HepG2 (cell line): ENCODE results near the gene SLC34A3. TPM values are rescaled to one million over a fixed set of nuclear protein-coding genes. Genes with fewer than 3 reads are reported as not detected.
A peak's percentile ranks its signal among the peaks of the same experiment; 100 is the strongest.

ENCODE experiments used
- BORCS8-MEF2B ChIP-seq: sonication (generic); formaldehyde crosslinking; IDR thresholded peaks from 2 replicates; pipeline ENCODE4 v1.8.0; 2022; ENCODE audit warnings: mild to moderate bottlenecking, missing genetic modification reagents
- CREM ChIP-seq, 2 experiments: sonication (generic) in 1 of 2; formaldehyde crosslinking in 1 of 2; IDR thresholded peaks; 2 replicates each; pipeline versions ENCODE4 v1.4.0 to v1.6.1; 2016 to 2020; ENCODE audit warnings: antibody characterized with exemption in 1 of 2, mild to moderate bottlenecking in 1 of 2, missing genetic modification reagents in 1 of 2
- ETV6 ChIP-seq: sonication (generic); formaldehyde crosslinking; conservative IDR thresholded peaks from 2 replicates; pipeline ENCODE4 v1.4.0; 2020; ENCODE audit warnings: missing genetic modification reagents
- FOXJ3 ChIP-seq: sonication (generic); formaldehyde crosslinking; IDR thresholded peaks from 2 replicates; pipeline ENCODE4 v1.4.0; 2020; ENCODE audit warnings: missing genetic modification reagents, mild to moderate bottlenecking, borderline replicate concordance
- FOXM1 ChIP-seq: sonication (generic); formaldehyde crosslinking; IDR thresholded peaks from 2 replicates; pipeline ENCODE4 v1.5.0; 2020; ENCODE audit warnings: missing genetic modification reagents
- HES4 ChIP-seq: sonication (generic); formaldehyde crosslinking; IDR thresholded peaks from 2 replicates; pipeline ENCODE4 v1.9.0; 2021; ENCODE audit warnings: mild to moderate bottlenecking, missing genetic modification reagents, borderline replicate concordance
- HOXA5 ChIP-seq: sonication (generic); formaldehyde crosslinking; IDR thresholded peaks from 2 replicates; pipeline ENCODE4 v1.4.0; 2020; ENCODE audit warnings: missing genetic modification reagents
- MIXL1 ChIP-seq: IDR thresholded peaks from 2 replicates; pipeline ENCODE4 v1.6.1; 2016
- NCOA2 ChIP-seq: sonication (generic); formaldehyde crosslinking; IDR thresholded peaks from 2 replicates; pipeline ENCODE4 v1.8.0; 2022; ENCODE audit warnings: inconsistent platforms
- POLR2AphosphoS2 ChIP-seq: IDR thresholded peaks from 2 replicates; pipeline ENCODE4 v1.6.1; 2011; ENCODE audit warnings: low read depth, low read length, improper control_type of control experiment
- REXO4 ChIP-seq: sonication (generic); formaldehyde crosslinking; IDR thresholded peaks from 2 replicates; pipeline ENCODE4 v1.8.0; 2022; ENCODE audit warnings: missing genetic modification reagents, mild to moderate bottlenecking, borderline replicate concordance
- TAF1 ChIP-seq: sonication (generic); formaldehyde crosslinking; IDR thresholded peaks from 2 replicates; pipeline ENCODE4 v1.4.0; 2020; ENCODE audit warnings: missing genetic modification reagents
- TCF12 ChIP-seq, 2 experiments: fragments of 450-650 bp in 1 of 2; sonication (generic) in 1 of 2; formaldehyde crosslinking in 1 of 2; IDR thresholded peaks; 2 replicates each; pipeline versions ENCODE4 v1.6.1 to v1.8.0; 2017 to 2022; ENCODE audit warnings: antibody characterized with exemption in 1 of 2, mild to moderate bottlenecking in 1 of 2, missing genetic modification reagents in 1 of 2, moderate library complexity in 1 of 2
- ZBTB25 ChIP-seq: IDR thresholded peaks from 2 replicates; pipeline ENCODE4 v1.6.1; 2018; ENCODE audit warnings: missing genetic modification reagents
- ZBTB4 ChIP-seq: sonication (generic); formaldehyde crosslinking; IDR thresholded peaks from 2 replicates; pipeline ENCODE4 v1.4.0; 2020; ENCODE audit warnings: missing genetic modification reagents, mild to moderate bottlenecking, borderline replicate concordance
- ZNF121 ChIP-seq: sonication (generic); formaldehyde crosslinking; IDR thresholded peaks from 2 replicates; pipeline ENCODE4 v1.5.0; 2020; ENCODE audit warnings: mild to moderate bottlenecking, missing genetic modification reagents
- ZNF17 ChIP-seq: sonication (generic); formaldehyde crosslinking; IDR thresholded peaks from 2 replicates; pipeline ENCODE4 v1.5.0; 2020; ENCODE audit warnings: mild to moderate bottlenecking, missing genetic modification reagents
- ZNF207 ChIP-seq: fragments of 450-650 bp; IDR thresholded peaks from 2 replicates; pipeline ENCODE4 v1.6.1; 2016; ENCODE audit warnings: antibody characterized with exemption, borderline replicate concordance
- ZNF282 ChIP-seq: fragments of 450-650 bp; IDR thresholded peaks from 2 replicates; pipeline ENCODE4 v1.6.1; 2018; ENCODE audit not compliant: partially characterized antibody
- ZNF619 ChIP-seq: sonication (generic); formaldehyde crosslinking; IDR thresholded peaks from 2 replicates; pipeline ENCODE4 v1.4.0; 2020; ENCODE audit warnings: mild to moderate bottlenecking, missing genetic modification reagents
- ZNF639 ChIP-seq: conservative IDR thresholded peaks from 2 replicates; pipeline ENCODE4 v1.6.1; 2018; ENCODE audit warnings: missing genetic modification reagents
- ZNF776 ChIP-seq: sonication (generic); formaldehyde crosslinking; IDR thresholded peaks from 2 replicates; pipeline ENCODE4 v1.4.0; 2020; ENCODE audit warnings: mild to moderate bottlenecking, missing genetic modification reagents
- ZNF781 ChIP-seq: sonication (generic); formaldehyde crosslinking; IDR thresholded peaks from 2 replicates; pipeline ENCODE4 v1.5.1; 2020; ENCODE audit warnings: borderline replicate concordance, mild to moderate bottlenecking, missing genetic modification reagents; ENCODE audit errors: not compliant biosample characterization
- ZSCAN25 ChIP-seq: sonication (generic); formaldehyde crosslinking; IDR thresholded peaks from 2 replicates; pipeline ENCODE4 v1.8.0; 2022; ENCODE audit warnings: mild to moderate bottlenecking, missing genetic modification reagents
- ZSCAN29 ChIP-seq: sonication (generic); formaldehyde crosslinking; conservative IDR thresholded peaks from 2 replicates; pipeline ENCODE4 v1.4.0; 2020; ENCODE audit warnings: mild to moderate bottlenecking, missing genetic modification reagents
- polyA plus RNA-seq, 8 experiments: library from polyadenylated mRNA; depleted of rRNA in 3 of 8; stranded (reverse) in 7 of 8; unstranded in 1 of 8; fragments of >200 nt; fragmentation: Illumina TruSeq in 4 of 8; extraction: Trizol in 4 of 8; gene quantifications; 2 replicates each; pipeline versions ENCODE4 v1.2.1 to v1.2.3, GENCODE V29; 2011 to 2016; ENCODE audit warnings: low read depth in 4 of 8, missing spikeins in 1 of 8, mixed read lengths in 1 of 8; ENCODE audit not compliant: insufficient read depth in 1 of 8
- total RNA-seq, 5 experiments: library from RNA; depleted of rRNA; stranded (reverse); fragments of >200 nt; fragmentation: Illumina TruSeq; extraction: Trizol; gene quantifications; 2 replicates each; pipeline ENCODE4 v1.2.3, GENCODE V29; 2016; ENCODE audit warnings: low read depth in 1 of 5

Gene SLC34A3
- total and polyA plus RNA-seq, 2 of the 13 experiments (the other 11 are each of a cell fraction or from before 2014, with no cell fraction given) = 0.07 to 1.0 TPM

GRCh38 chr9:137221506-137222111 is 9.1 kb upstream of the SLC34A3 start (continued):
- TF ChIP-seq ZBTB4 (CRISPR knock-in tag) (no peak), ZNF282 (no peak), ZSCAN25 (peak; percentile 55; the same call in 1 of the 2 replicates), ZNF619 (no peak), REXO4 (CRISPR knock-in tag) (no peak), ZNF207 (no peak), ZNF121 (CRISPR knock-in tag) (no peak), ETV6 (CRISPR knock-in tag) (no peak), TCF12 (IDR thresholded peaks at IDR 0.05) (no peak), TCF12 (CRISPR knock-in tag; IDR thresholded peaks at IDR 0.05) (0 out of 2 replicates have a peak, but pooled peaks have one; percentile 50), POLR2AphosphoS2 (no peak), ZBTB25 (CRISPR knock-in tag) (peak; percentile 67; the same call in 1 of the 2 replicates), FOXJ3 (CRISPR knock-in tag) (no peak), CREM (IDR thresholded peaks at IDR 0.05) (no peak), CREM (CRISPR knock-in tag; IDR thresholded peaks at IDR 0.05) (no peak), ZNF17 (no peak), FOXM1 (CRISPR knock-in tag) (no peak), ZNF776 (CRISPR knock-in tag) (no peak), ZNF781 (CRISPR knock-in tag) (no peak), MIXL1 (no peak), NCOA2 (CRISPR knock-in tag) (peak; percentile 16; the same call in 1 of the 2 replicates), BORCS8-MEF2B (CRISPR knock-in tag) (no peak), HOXA5 (CRISPR knock-in tag) (no peak), ZNF639 (CRISPR knock-in tag) (peak; percentile 47; the same call in 1 of the 2 replicates), TAF1 (CRISPR knock-in tag) (peak; percentile 27; the same call in 1 of the 2 replicates), ZSCAN29 (CRISPR knock-in tag) (no peak), HES4 (CRISPR knock-in tag) (no peak)
